ENCODE results near the gene ENO1. TPM values are rescaled to one million over a fixed set of nuclear protein-coding genes. Genes with fewer than 3 reads are reported as not detected.
"Not testable (repeated sequence)": the region's sequence is repeated elsewhere in the genome, so short reads cannot be mapped to it uniquely, and the experiment has no call there.

ENO1 gene
- total RNA-seq, 1 donor from 2014 or later: 371 TPM

DNA sequence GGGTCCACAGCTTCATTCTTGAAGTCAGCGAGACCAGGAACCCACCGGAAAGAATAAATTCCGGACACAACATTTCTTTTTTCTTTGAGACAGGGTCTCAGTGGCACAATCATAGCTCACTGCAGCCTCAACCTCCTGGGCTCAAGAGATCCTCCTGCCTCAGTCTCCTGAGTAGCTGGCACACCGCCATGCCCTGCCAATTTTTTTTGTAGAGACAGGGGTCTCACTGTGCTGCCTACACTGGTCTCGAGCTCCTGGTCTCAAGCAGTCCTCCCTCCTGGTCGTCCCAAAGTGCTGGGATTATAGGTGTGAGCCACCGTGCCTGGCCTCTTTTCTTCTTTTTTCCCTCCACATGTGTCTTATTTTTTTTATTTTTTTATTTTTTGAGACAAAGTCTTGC, 20.6 kb upstream of the ENO1 start:
- no peak for DNase-seq (ENCODE audit: low spot score)
- intact Hi-C loops (cut with DNase I): no loop called here
- no peak for ATAC-seq

DNA sequence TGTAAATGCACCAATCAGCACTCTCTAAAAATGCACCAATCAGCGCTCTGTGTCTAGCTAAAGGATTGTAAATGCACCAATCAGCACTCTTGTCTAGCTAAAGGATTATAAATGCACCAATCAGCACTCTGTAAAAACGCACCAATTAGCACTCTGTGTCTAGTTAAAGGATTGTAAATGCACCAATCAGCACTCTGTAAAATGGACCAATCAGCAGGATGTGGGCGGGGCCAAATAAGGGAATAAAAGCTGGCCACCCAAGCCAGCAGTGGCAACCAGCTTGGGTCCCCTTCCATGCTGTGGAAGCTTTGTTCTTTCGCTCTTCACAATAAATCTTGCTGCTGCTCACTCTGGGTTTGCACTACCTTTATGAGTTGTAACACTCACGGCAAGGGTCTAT, 19.9 kb upstream of the ENO1 start:
- ATAC-seq; DNase-seq (ENCODE audit: low spot score); intact Hi-C loops (cut with DNase I): not testable (repeated sequence)

DNA sequence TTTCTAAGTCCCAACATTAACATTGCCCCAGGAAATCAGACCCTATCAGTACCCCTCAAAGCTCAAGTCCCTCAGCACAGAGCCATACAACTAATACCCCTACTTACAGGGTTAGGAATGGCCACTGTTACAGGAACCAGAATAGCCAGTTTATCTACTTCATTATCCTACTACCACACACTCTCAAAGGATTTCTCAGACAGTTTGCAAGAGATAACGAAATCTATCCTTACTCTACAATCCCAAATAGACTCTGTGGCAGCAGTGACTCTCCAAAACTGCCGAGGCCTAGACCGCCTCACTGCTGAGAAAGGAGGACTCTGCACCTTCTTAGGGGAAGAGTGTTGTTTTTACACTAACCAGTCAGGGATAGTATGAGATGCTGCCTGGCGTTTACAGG, 19.0 kb upstream of the ENO1 start:
- intact Hi-C loops (cut with DNase I); ATAC-seq; DNase-seq (ENCODE audit: low spot score): not testable (repeated sequence)

DNA sequence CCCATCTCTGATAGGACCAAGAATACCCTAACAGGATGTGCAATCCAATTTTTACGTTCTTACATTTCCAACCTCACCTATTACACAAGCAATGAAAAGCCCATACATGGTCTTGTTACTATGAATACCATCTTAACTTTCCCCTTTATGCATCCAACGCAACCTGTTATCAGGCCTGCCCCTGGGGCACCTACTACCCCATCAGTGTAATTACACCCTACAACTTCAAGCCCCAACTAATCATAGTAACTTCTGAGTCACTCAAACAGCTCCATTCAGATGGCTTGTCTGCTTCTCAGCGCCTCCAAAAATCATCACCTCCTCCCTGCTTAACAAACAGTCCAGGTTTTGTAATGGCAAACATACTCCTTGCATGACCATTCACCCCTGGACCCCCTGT, 18.3 kb upstream of the ENO1 start:
- intact Hi-C loops (cut with DNase I); ATAC-seq; DNase-seq (ENCODE audit: low spot score): not testable (repeated sequence)

DNA sequence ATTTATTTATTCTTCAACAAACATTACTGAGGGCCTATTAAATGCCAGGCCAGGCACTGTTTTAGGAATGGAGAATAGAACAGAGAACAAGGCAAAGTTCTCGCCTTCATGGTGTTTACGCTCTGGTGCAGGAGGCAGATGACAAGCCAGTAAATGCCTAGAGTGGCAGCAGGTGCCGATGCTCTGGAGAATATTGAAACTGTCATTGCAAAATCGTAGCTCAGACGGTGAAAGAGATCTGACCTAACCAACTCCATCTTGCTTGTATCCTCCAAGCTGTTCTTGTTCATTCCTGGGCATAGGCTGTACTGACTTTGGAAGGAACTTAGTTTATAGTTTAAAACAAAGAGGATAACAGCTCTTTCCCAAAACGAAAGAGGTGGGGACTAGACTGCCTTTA, 13.5 kb upstream of the ENO1 start:
- ATAC-seq: no peak
- no peak for DNase-seq (ENCODE audit: low spot score)
- intact Hi-C loops (cut with DNase I): no loop called here

DNA sequence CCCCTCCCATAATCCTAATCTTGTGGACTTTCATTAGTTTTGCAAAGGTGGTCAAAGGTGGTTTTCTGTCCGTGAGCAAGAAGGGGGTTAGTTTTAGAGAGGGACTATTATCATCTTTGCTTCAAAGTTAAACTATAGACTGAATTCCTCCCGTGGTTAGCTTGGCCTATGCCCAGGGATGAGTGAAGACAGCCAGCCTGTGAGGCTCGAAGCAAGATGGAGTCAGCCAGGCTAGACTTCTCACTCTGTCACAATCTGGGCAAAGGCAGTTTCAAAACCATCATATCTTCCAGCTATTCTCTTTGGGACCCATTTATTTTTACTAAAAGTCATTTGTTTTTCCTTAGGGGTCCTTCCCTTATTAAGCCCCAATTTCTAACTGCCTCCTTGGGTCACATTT, 12.9 kb upstream of the ENO1 start:
- DNase-seq (ENCODE audit: low spot score) (no peak), ATAC-seq (no peak)
- intact Hi-C loops (cut with DNase I): no loop called here

DNA sequence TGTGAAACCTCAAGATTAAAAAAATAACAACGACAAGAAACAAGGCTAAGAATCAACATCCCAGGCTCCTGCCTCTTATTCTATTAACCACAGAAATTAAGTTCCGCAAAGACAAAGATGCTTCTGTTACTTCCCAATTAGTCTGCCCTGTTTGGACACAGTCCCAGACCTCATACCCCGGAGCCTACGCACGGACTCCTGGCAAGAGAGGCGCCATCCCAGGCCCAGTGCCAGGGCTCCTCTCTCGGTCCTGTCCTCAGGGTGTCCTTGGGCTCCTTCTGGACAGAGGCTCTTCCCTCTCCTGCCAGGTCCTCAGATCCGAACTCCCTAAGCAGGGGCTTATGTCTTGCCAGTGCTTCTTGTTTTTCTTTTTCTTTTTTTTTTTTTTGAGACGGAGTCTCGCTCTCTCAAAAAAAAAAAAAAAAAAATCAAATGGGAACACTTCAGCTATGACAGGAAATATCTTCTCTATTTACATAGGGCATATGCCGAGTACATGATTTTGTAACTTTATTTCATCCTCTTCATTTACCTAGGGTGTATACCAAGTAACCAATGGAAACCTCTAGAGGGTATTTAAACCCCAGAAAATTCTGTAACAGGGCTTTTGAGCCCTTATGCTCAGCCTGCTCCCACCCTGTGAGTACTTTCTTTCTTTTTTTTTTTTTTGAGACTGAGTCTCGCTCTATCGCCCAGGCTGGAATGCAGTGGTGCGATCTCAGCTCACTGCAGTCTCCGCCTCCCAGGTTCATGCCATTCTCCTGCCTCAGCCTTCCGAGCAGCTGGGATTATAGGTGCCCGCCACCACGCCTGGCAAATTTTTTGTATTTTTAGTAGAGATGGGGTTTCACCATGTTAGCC, 11.7 kb upstream of the ENO1 start:
- intact Hi-C loops (cut with DNase I): no loop called here
- peak; percentile 96 for ATAC-seq

DNA sequence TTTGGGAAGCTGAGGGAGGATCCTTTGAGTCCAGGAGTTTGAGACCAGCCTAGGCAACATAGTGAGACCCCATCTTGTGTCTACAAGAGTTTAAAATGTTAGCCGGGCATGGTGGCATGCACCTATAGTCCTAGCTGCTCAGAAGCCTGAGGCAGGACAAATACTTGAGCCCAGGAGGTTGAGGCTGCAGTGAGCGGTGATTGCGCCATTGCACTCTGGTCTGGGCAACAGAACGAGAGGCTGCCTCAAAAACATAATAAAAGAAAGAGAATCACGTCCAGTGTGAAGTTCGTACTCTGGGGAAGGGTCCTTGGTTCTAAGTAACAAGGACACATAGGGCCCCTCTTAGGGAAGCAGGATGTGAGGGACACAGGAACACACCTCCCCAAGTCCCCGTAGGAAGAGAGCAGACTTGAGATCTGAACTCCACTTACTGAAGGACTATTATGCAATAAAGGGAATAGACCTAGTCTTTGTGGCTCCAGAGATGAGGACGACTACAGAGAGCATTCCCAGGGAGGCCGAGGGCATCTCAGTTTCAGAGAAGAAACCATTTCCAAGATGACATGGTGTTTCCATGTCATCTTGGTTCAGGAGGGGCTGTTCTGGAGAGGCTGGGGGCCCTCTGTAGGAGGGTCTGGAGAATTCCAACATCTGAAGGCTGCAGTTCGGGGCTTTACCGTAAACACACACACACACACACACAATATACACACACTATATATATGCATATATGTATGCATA, 10.8 kb upstream of the ENO1 start:
- DNase-seq (ENCODE audit: low spot score) (no peak), ATAC-seq (peak; percentile 82)
- intact Hi-C loops (cut with DNase I): no loop called here

More for the DNA sequence above, 11.7 kb upstream of the ENO1 start:
- DNase-seq (ENCODE audit: low spot score): peak; percentile 92

DNA sequence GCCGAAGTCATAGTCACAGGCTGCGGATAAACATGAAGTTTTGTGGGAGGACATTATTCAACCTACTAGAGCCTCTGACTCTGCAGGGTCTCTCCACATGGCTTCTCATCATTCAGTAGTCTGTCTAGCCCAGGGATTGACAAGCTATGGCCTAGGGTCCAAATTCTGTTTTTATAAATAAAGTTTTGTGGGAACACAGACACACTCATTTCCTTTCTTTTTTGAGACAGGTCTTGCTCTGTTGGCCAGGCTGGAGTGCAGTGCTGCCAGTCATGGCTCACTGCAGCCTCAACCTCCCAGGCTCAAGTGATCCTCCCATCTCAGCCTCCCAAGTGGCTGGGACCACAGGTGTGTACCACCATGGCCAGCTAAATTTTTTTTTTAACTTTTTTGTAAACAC, 8.1 kb upstream of the ENO1 start:
- intact Hi-C loops (cut with DNase I): no loop called here
- ATAC-seq (no peak), DNase-seq (ENCODE audit: low spot score) (no peak)

DNA sequence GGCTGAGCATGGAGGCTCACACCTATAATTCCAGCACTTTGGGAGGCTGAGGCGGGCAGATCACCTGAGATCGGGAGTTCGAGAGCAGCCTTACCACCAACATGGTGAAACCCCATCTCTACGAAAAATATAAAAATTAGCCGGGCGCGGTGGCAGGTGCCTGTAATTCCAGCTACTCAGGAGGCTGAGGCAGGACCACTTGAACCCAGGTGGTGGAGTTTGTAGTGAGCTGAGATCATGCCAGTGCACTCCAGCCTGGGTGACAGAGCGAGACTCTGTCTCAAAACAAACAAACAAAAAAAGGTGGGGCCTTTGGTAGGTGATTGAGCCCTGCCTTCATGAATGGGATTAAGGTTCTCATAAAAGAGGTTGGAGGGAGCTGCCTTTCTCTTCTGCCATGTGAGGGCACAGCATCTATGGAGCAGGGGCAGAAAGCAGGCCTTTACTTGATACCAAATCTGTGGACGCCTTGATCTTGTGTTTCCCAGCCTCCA, 7.6 kb upstream of the ENO1 start:
- intact Hi-C loops (cut with DNase I); ATAC-seq; DNase-seq (ENCODE audit: low spot score): not testable (repeated sequence)

DNA sequence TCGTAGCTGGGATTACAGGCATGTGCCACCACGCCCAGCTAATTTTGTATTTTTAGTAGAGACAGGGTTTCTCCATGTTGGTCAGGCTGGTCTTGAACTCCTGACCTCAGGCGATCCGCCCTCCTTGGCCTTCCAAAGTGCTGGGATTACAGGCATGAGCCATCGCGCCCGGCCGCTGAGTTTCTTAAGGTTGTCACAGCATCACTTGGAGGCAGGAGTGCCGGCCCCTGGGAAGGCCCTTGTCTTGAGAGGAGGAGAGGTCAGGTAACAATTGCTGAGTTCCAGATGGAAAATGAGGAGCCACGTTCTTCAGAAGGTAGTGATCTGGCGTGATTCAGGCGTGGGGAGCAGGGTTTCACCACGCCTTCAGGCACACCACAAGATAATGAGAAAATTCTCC, 5.6 kb upstream of the ENO1 start:
- DNase-seq (ENCODE audit: low spot score); intact Hi-C loops (cut with DNase I); ATAC-seq: not testable (repeated sequence)

DNA sequence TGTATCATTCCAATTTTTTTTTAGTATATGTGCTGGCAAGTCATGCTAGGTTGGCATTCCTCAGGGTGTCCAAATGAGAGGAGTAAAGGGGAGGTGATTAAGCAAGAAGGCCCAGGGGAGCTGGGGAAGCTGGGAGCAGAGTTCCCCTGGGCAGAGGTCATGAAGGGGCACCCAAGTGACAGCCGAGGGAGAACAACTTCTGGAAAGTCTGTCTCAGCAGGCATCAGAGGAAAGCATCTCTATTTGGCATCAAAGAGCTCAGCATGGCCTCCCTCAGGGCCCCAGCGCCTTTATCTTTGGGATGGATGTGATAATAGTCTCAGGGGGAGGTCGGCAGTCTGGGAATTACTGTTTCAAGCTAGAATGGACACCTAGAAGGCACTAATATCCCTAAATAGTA, 5.0 kb upstream of the ENO1 start:
- ATAC-seq (no peak), DNase-seq (ENCODE audit: low spot score) (no peak)
- intact Hi-C loops (cut with DNase I): no loop called here

DNA sequence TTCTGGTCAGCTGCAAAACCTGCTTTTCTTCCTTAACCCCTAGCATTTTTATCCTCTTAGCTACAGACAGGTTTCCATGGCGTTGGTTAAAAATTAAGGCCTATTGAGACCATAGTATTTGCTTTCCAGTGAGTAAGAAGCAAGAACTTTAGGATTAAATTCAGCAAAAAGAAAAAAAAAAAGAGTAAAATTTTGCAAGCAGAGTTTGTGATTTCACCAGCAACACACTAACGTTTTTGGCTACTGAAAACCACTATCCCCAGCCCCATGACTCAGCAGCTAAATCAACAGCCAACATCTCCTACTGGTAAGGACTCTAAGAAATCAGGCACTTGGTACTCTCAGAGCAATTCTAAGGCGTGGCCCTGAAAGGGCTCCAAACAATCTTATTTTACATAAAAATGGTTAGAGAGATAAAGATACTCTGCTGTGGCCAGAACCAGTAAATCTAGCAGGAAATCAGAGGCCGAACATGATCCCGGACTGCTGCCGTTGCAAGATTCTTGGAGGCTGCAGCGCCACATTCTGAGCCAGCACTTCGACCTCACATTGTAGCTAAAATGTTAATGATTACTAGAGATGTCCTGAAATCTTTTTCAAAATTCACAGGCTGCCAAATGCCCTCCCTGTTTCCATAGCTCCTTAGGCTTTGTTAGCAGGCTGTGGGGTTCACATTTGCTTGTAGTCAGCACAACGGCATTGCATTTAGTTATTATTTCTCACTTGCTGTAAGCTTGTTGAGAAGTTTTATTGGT, 1.6 kb upstream of the ENO1 start:
- intact Hi-C loops (cut with DNase I): no loop called here
- ATAC-seq: peak; percentile 77
- DNase-seq (ENCODE audit: low spot score): no peak

DNA sequence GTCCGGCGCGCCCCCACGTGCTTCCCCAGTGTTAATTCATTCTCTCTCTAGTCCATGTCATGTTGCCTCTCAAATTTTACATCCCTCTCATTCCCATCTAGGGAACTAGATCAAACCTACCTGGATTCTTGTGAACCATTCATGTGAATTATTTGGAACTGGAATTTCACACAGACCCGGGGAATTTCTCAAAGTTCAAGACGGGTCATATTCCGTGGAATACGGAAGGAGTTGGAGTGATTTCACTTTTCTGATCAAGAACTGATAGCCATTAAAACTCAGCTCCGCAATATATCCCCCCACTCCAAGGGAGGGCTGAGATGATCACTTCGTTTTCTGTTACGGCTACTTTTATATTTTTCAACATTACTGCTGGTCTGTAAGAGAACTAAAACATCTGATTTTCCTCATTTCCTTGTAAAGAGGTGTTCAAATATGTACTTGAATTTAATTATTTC, 1.0 kb upstream of the ENO1 start:
- intact Hi-C loops (cut with DNase I): no loop called here
- DNase-seq (ENCODE audit: low spot score) (no peak), ATAC-seq (no peak)

DNA sequence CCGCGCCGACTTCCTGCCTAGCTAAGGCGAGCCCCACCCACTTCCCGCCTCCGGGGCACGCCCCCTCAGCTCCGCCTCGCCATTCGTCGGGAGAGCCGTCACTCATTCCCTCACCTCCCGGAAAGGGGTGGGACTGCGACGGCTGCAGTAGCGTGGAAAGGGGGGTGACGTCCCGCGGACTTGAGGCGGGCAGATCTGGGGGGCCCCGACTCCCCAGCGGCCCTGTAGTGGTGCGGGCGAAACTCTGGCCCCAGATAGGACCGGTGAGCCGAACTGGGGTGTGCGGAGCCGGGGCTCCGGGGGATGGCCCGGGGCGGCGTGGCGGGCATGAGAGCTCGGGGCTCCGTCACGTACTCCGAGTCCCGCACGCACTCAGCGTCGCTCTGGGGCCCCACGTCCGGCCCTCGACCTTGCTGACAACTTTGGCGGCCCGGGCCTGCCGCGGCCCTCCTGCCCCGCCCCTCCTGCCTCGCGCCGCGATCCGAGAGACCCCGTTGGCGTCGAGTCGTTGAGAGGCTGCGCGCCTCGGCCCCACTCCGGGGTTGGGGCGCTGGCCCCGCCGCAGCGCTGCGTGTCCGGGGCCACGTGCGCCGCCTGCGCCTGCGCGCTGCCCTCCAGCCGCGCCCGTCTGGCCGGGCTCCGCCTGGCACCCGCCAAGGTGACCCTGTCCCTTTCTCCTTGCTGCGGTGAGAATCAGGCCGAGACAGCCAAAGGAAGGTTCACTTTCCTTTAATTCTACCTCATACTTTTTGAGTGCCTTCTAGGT, 395 bp upstream of the ENO1 start:
- ATAC-seq: peak; percentile 97
- DNase-seq (ENCODE audit: low spot score): peak; percentile 99
- intact Hi-C loops (cut with DNase I): no loop called here

DNA sequence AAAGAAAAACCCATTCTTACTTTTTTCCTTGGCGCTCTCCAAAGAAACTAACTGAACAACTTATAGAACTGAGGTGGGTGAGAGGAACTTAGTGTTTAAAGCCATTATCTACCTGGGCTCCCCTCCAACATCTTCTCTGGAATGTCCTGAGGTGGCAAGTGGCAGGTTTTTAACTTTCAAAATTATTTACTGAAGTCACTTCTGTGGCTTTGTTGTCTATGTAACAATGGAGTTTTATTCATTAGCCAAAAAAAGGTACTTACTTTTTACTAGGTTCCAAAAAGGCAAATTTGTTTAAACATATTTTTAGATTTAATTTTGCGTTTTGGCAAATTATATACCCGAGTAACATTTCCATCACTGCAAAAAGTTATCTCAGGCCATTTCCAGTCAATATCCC, 2.4 kb downstream of the ENO1 start:
- ATAC-seq (no peak), DNase-seq (ENCODE audit: low spot score) (no peak)
- intact Hi-C loops (cut with DNase I): no loop called here

DNA sequence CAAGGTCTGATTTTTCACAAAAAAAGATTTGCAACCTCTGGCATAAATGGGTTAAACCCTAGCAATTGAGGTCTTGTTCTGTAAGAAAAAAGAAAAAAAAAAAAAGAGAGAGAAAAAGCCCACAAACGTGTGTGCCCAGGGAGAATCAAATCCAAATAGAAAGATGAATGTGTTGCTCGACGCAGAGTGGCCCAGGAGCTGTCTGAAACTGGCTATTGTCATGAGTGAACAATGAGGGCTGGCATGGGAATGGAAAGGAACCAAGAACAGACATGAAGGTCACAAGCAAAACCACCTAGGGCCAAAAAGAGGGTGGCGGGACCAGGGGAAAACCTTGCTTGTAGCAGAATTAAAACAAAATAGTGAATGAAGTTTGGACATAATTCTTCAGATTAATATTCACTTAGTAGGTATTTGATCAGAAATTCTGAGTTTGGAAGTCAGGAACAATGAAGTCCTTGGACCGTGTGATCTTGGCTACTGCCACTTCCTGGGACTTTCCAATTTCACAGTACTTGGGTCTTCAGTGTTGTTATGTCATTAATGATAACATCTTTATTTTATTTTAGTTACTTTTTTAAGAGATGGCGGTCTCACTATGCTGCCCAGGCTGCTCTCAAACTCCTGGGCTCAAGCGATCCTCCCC, 3.1 kb downstream of the ENO1 start:
- ATAC-seq: no peak
- no peak for DNase-seq (ENCODE audit: low spot score)
- intact Hi-C loops (cut with DNase I): no loop called here
